T-helper 1 cell (primary cell): ENCODE data around the gene RIOK3.
"Not testable (repeated sequence)": the region's sequence is repeated elsewhere in the genome, so short reads cannot be mapped to it uniquely, and the experiment has no call there.

Source experiments
- DNase-seq, 5 donors: peaks; one replicate each; pipeline ENCODE4 v3.0.0-alpha.2; 2012 to 2020
- total RNA-seq, 4 donors: gene quantifications; one replicate each; lab custom pipeline; 2026; lab: John Stamatoyannopoulos, UW

Gene RIOK3, protein sequence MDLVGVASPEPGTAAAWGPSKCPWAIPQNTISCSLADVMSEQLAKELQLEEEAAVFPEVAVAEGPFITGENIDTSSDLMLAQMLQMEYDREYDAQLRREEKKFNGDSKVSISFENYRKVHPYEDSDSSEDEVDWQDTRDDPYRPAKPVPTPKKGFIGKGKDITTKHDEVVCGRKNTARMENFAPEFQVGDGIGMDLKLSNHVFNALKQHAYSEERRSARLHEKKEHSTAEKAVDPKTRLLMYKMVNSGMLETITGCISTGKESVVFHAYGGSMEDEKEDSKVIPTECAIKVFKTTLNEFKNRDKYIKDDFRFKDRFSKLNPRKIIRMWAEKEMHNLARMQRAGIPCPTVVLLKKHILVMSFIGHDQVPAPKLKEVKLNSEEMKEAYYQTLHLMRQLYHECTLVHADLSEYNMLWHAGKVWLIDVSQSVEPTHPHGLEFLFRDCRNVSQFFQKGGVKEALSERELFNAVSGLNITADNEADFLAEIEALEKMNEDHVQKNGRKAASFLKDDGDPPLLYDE
- 76.3 to 120 (median 109) reads per million in 4 donors for total RNA-seq

DNA sequence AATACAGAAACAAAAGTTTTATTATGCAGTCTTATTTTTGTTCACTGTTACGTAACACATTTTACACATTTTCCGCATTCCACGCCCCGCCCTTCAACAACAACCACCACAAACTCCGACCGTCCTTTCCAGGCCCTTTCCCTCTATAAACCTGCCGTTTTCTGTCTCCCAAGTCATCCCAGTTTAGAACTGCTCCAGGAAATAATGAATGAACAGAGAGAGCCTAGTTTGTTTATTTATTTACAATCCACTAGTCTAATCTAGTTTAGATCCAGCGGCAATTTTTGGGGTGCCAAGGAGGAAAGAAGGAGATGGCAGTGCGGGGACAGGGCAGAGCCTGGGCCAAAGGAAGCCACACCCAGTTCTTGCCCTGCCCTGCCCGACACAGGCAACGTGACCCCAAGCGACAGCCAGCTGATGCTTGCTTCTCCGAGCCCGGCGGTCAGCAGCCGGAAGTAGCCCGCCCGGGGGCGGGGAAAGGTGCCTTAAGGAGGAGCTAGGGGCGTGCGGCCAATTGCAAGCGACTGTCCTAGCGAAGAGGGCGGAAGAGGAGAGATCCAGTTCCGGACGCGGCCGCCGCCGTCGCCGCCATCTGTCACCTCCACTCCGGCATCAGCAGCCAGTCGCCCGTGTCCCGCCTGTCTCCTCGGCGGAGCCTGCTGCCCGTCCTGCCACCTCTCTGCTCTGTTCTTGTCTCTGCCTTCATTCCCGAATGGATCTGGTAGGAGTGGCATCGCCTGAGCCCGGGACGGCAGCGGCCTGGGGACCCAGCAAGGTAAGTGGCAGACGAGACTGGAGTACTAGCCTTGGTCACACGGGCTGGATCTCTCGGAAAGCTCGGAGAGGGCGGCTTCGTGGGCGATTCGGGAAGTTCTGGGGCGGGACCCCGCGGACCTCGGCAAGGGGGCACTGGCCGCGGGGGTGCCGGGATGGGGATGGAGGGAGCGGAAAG, at the start of gene RIOK3:
Gene RIOK3, plus strand, starts transcription at position 560 of the 952 bp plus-strand sequence. Its CDS starts 153 bp downstream, at position 713.
- peak; percentile 76 to 96 (median 82) for DNase-seq

DNA sequence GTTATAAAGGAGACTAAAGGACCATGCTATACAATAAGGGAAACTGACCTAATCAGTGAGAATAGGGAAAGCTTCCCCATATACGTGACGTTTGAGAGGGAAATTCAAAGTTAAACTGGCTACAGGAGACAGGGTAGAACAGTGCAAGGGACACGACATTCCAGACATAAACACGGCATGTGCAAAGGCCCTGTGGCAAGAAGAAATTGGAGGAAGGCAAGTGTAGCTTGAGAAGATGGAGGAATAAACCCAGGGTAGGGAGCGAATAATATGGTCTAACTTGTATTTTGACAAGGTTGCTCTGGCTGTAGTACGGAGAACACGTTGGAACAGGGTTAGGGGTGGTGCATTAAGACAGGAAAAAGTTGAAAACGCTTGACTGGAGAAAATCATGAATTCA, 49.8 kb upstream of the RIOK3 start:
- no peak for DNase-seq

DNA sequence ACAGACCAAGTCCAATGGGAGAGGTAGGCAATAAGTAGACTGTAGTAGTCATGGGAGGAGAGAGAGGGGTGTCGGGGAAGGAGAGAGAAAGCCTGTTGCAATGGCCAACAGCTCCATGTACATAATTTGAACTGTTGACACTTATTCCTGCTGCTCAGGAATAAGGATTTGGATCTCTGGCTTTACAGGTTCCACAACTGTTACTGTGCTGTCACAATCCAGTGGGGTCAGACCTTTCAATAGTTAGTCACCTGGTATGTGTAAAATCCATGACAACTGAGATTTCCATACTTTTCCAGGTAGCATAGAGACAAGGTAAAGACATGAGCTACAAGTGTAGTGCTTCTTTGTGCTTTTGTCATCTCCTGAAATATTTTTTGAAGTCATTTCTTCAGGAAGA, 47.5 kb upstream of the RIOK3 start:
- no peak for DNase-seq

DNA sequence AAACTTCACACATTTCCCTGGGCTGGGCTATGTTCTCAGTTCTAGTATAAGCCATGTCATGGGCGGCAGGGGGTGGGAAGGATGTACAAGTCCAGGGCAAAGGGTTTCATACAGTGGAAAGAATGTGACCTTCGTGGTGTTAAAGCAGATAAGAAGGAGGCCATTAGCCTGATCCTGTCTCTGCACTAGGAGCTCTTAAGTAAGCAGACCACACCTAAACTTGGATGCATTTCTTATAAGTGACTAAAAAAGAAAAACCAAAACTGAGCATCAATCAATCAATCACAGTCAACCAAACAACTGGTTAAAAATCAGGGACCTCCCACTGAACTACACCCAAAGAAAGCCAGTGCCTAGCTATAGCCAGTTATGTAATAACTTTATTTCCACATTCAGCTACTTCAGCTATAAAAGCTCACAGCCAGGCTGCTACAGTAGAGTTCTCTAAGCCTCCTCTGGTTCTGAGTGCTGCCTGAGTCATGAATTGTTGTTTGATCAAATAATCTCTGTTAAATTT, 46.8 kb upstream of the RIOK3 start:
- DNase-seq = no peak

DNA sequence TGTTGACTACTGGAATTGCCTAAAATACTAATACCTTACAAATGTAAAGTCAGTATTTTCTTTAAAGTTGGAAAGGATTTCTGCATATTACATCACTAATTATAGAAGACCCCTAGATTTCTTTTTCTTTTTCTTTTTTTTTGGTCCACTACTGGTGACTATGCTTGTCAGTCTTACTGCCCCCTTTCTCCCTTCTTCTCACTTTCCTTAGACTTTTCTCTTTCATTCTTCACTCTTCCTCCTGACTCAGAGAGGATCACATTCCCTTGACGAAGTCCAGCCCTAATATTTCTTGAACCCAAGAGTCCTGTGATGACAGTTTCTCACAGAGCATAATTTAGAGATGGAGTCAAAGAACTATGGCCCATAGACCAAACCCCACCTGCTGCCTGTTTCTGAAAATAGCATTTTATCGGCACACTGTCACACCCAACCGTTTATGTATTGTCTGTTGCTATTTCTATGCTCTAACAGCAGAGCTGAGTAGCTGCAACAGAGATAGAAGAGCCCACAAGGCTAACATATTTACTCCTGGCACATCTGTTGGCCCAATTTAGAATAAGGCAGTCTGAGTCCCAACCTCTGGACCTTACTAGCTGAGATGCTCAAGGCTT, 40.6 kb upstream of the RIOK3 start:
- no peak for DNase-seq

DNA sequence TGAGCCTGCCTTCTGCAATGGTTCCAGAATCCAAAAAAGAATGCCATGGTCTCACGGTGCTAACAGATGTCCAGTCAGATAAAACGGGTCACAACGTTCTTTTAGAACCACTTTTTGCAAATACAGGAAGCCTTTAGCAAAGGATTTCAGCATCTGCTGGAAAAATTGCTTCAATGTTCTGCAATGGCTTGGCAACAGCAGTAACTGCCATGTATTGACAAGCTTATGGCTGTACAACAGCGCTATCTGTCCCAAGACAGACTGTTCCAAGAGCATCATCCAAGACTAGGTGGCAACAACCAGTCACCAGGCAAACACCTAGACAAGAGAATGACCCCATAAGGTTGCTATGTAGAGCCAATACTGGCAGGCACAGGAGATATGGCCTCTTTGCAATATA, 37.6 kb upstream of the RIOK3 start:
- DNase-seq = no peak

DNA sequence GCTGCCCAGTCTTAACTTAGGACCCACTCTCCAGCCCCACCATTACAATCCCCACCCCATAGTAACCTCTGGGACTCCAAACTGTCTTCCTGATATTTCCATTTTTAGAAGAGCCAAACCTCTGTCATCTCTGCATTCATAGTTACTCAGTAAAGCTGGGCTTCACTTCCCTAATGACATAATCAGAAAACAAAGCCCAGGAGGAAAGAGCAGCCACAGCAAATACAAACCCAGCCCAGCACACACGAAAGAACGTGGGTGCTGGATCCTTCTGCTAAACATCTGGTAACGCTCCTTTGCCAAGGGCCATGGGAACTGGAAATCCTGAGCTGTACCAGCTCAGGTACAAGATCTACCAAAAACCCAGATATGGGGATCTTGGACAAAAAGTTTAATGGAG, 36.8 kb upstream of the RIOK3 start:
- no peak for DNase-seq

DNA sequence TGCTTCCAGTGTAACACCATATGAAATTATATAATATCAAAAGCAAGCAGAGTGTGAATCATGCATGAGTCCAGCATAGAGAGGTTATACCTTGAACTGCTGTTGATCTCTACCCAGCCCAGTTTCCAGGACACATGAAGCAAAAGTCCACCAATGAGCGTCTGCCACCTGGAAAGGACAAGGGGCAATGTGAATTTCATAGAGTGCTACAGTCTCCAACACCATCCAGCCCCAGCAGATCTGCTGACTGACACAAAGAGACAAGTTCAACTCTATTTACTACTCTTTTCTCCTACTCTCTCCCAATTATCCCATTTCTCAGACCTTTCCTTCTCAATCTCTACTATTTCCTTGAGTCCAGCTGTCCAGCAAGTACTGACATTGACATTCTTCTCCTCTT, 31.8 kb upstream of the RIOK3 start:
- no peak for DNase-seq

DNA sequence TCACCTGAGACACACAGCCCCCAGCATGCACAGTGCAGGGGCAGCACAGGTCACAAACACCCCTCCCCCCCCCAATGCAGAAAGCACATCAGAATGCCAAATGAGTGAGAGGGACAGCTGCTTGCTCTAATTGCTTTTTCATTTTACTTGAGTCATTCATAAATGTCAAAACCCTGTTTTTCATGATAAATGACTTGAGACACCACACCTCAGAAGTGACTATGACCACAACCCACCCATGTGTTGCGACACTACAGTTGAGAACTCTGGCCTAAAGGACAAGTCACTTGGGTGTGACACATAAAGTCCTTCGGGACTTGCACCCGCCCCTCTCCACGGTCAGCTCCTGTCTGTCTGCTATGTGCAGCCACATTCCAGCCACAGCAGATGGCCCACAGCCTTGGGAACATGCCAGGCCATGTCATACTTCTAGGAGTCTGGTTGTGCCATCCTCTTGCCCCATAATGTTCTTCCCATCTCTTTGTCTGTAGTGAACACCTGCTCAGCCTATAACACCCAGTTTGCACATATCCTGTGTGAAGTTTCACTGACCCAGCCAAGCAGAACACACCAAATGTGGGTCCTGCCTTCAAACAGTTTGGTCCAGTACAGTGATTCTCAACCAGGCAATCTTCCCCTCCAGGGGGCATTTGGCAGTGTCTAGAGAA, 30.2 kb upstream of the RIOK3 start:
- peak in 1 of 5 donors; percentile 19 for DNase-seq

DNA sequence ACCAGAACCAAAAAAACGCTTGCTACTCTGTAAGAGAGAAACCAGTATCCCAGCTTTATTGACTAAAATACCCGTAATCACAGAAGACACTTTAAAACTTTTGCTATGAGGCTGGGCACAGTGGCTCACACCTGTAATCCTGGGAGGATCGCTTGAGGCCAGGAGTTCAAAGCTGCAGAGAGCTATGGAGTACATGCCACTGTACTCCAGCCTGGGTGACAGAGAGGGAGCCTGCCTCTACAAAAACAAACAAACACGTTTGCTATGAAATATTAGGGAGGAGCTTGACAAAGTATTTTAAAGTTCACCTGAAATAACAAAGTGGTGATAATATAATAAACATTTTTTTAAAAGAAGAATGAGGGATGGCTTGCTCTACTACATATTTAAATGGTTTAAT, 28.5 kb upstream of the RIOK3 start:
- DNase-seq = no peak

DNA sequence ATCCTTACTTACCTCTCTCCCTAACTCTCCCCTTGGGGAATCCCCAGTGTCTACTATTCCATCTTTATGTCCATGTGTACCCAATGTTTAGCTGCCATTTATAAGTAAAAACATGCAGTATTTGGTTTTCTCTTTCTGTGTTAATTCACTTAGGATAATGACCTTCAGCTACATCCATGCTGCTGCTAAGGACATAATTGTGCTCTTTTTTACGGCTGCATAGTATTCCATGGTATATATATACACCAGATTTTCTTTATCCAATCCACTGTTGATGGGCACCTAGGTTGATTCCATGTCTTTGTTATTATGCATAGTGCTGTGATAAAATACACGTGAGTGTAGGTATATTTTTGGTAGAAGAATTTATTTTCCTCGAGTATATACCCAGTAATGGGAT, 24.3 kb upstream of the RIOK3 start:
- DNase-seq = no peak

DNA sequence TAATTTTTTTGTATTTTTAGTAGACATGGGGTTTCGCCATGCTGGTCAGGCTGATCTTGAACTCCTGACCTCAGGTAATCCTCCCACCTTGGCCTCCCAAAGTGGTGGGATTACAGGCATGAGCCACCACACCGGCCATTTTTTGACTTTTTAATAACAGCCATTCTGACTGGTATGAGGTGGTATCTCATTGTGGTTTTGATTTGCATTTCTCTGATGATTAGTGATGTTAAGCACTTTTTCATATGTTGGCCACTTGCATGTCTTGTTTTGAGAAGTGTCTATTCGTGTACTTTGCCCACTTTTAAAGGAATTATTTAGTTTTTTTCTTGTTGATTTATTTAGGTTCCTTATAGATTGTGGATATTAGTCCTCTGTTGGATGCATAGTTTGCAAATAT, 23.5 kb upstream of the RIOK3 start:
- DNase-seq = not testable (repeated sequence)

DNA sequence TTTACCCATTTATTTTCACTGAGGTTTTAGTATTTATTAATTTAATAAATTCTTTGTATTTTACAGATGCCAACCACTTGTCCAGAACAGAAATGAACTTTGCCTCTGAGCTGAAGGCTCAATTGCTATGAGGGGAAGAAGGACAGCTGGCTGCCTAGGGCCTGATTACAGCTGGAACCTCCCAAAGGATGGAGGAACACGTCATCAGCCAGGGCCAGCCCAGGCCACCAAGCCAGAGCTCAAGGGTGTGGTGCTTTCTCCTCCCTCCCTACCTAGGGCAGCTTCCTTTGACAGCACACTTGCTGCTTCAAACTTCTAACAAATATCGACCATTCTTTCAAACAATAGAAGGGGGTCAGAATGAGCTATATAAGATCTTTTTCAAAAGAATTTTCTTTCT, 19.7 kb upstream of the RIOK3 start:
- no peak for DNase-seq

DNA sequence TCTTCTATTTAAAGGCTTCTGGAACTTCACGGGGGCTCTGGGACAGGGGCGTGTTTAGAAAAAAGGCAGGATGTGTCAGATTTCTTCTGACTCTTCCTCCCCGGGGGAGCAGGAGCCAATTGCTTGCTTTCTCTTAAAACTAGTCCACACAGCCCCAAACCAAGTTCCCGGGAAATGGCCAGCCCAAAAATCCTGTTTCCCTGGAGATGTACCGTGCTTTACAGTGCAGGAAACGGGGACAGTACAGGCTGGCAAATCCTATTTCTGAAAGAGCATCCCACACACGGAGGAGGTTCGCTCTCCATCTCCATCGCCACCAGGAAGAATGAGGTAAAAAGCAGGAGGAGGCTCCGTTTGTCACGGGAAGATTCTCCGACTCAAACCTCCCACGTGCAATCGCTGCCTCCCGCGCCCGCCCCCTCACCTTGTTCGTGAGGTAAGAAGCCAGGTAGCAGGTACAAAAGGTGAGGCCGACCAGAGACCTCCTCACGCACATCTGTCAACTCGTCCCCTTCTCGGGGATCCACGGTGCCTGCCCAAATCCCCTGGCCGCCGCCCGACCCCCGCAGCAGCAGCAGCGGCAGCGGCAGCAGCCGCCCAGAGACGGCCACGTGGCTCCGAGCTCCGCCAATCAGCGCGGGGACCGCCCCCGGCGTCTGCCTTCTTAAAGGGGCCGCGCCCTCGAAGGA, 15.6 kb upstream of the RIOK3 start:
- DNase-seq = peak; percentile 46 to 71 (median 69)

DNA sequence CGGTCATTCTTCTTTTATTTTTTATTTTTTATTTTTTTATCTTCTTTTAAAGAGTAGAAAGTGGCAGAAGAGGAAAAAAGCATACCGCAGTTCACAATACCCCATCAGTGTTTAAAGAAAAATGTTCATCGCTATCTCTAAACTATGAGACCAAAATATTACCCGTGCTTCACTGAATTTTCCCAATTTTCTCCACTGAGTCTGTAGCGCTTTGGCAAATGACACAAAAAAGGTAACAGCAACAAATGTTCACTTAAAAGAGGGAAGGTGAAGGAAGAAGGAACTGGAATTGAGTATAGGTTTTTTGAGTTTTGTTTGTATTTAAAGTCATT, 15.1 kb upstream of the RIOK3 start:
- no peak for DNase-seq

DNA sequence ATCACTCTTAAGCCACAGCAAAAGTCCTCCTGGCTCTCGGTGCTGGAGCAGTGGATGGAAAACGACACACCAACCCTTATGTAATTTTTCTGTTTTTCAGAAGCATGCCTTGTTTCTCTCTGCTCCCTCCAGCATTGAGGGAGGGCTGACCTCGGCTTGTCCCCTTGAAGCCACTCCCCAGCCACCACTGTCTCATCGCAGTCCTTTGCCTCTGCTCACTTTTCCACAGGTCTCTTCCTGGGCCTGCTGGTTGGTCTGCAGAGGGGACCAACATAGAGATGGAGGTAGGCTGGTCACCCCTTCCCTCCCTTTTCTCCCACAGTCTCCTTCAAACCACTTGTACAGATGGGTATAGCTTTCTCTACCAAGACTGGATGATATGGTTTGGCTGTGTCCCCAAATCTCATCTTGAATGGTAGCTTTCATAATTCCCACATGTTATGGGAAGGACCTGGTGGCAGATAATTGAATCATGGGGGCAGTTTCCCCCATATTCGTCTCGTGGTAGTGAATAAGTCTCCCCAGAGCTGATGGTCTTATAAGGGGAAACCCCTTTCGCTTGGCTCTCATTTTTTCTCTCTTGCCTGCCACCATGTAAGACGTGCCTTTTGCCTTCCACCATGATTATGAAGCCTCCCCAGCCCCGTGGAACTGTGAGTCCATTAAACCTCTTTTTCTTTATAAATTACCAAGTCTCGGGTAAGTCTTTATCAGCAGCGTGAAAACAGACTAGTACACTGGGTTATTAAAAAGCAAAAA, 14.3 kb upstream of the RIOK3 start:
- no peak for DNase-seq

DNA sequence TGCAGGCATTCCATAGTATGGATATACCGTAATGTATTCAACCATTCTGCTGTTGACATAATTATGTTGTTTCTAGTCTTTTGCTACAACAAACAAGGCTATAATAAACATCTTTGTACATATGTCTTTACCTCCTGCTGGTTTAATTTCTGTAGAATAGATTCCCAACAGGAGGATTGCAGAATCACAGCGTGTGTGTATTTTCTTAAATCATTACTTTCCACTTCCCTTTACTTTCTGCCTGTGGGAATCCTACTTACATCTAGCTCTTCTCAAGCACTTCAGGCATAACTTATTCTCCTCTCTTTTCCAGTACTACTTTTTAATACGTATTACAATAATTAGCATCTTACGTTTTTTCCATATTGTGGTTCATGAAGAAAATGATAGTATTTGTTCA, 13.0 kb upstream of the RIOK3 start:
- DNase-seq = no peak

DNA sequence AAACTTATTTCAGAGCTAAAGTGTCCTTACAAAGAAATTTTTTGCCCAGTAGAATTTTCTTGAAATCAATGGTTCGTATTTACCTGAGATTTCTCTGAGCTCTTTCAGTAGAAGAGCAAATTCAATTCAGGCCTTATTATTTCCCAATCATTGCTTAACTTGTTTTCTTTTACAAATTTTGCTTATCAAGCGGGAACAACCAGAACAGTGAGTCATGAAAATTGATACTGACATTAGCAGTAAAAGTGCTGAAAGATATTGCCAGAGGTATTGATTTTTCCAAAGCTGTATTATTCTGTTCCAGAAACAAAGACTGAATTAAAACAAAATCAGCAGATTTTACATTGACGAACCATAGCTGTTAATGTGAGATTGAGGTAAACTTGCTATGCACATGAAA, 10.1 kb upstream of the RIOK3 start:
- no peak for DNase-seq

DNA sequence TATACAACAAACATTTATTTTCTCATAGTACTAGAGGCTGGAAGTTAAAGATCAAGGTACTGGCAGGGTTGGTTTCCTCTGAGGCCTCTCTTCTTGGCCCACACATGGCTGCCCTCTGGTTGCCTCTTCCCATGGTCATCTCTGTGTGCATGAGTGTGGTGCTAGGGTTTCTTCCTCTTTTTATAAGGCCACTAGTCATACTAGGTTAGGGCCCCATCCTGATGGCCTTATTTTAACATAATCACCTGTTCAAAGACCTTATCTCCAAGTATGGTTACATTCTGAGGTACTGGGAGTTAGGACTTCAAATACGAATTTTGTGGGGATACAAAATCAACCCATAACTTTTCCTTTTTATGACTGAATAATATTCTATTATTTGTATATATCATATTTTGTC, 4.8 kb upstream of the RIOK3 start:
- DNase-seq = no peak

DNA sequence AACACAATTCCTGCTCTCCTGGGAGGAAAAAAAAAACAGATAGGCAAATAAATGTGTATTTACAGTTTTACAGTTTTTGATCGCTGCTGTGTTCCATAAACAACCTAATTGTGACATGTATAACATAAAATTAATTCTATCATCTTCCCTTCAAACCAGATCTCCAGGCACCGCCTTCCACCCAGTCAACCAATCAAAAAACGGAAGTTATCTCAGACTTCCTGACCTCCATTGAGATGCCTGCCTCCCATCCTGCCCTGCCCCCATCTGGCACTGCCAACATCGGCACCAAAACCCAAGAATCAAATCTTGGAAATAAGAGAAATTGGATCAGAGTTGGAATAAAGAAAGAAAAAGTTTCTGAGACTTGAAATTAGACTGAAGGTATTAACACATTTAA, 3.1 kb upstream of the RIOK3 start:
- DNase-seq = no peak

DNA sequence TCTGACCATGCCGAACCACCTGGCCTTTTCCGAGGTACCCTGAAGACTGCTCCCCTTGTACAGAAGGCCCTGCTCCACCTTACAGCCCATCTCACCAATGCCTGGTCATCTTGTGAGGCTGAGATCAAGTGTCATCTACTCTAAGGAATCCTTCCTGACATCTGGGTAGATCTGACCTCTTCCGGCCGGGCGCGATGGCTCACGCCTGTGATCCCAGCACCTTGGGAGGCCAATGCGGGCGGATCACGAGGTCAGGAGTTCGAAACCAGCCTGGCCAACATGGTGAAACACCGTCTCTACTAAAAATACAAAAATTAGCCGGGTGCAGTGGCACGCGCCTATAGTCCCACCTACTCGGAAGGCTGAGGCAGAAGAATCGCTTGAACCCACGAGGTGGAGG, 2.1 kb upstream of the RIOK3 start:
- no peak for DNase-seq
